K562 (cell line): ENCODE results near the gene FLVCR2. TPM values are rescaled to one million over a fixed set of nuclear protein-coding genes. Genes with fewer than 3 reads are reported as not detected.

Experiments
- ATAC-seq: fragments of 200-7000 bp; cut with Tn5 transposase; 3 replicates; pipeline ENCODE4 v1.9.1; 2020; ENCODE audit warnings: moderate library complexity
- BruUV-seq: library from RNA; stranded (reverse); fragments of 400-500 nt; replicated peaks from 2 replicates; lab custom pipeline; 2021; lab: Mats Ljungman, UMichigan
- CTCF ChIA-PET: fragments of 300-600 bp; formaldehyde crosslinking; extraction: SDS; loops from one replicate; lab custom pipeline; 2021; ENCODE audit warnings: low intra/inter-chr PET ratio; lab: Yijun Ruan, JAX
- POLR2A ChIA-PET: fragments of 300-600, 350-650 bp; sonication (Branson Sonifier 250); formaldehyde crosslinking; extraction: SDS; loops from one replicate; lab custom pipeline; 2021; ENCODE audit warnings: antibody characterized with exemption, inconsistent platforms; lab: Yijun Ruan, JAX
- DNase-seq, 4 experiments: peaks; one replicate each; pipeline versions ENCODE4 v3.0.0 to v3.0.0-alpha.2; 2011 to 2018; ENCODE audit warnings: low spot score in 3 of 4, mixed read lengths in 3 of 4; ENCODE audit errors: extremely low read depth in 1 of 4
- FAIRE-seq: peaks from 2 replicates; lab custom pipeline; 2011; peaks lifted over from hg19 to GRCh38; lab: Jason Lieb, UNC
- H2AFZ ChIP-seq: 2 replicates; pipeline ENCODE4 v1.6.0; 2011; ENCODE audit warnings: low read depth, low read length, control low read depth, inconsistent platforms
- H3K27ac ChIP-seq: fragments of 200-600 bp; 3 replicates; pipeline ENCODE4 v1.8.0; 2011; ENCODE audit warnings: low read depth, mild to moderate bottlenecking, control low read depth, inconsistent platforms, low read length, moderate library complexity, mixed read lengths; ENCODE audit errors: extremely low read depth
- H3K27me3 ChIP-seq, 2 experiments: fragments of 300-600 bp in 1 of 2; 2 replicates in 1 of 2; 3 replicates in 1 of 2; pipeline versions ENCODE4 v1.6.0 to v1.8.0; 2011; ENCODE audit warnings: inconsistent platforms in 2 of 2, low read length in 2 of 2, mild to moderate bottlenecking in 1 of 2, mixed read lengths in 1 of 2, moderate library complexity in 1 of 2; ENCODE audit not compliant: control insufficient read depth in 2 of 2, insufficient read depth in 2 of 2
- H3K36me3 ChIP-seq: fragments of 300-600 bp; 3 replicates; pipeline ENCODE4 v1.8.0; 2011; ENCODE audit warnings: mild to moderate bottlenecking, low read length, inconsistent platforms; ENCODE audit not compliant: control insufficient read depth, insufficient read depth
- H3K4me1 ChIP-seq, 2 experiments: fragments of 200-600 bp in 1 of 2; replicated peaks in 1 of 2; 2 replicates in 1 of 2; 3 replicates in 1 of 2; pipeline versions ENCODE4 v1.5.1 to v1.8.0; 2011; ENCODE audit warnings: inconsistent platforms in 2 of 2, low read length in 2 of 2, mild to moderate bottlenecking in 1 of 2, mixed read lengths in 1 of 2, moderate library complexity in 1 of 2; ENCODE audit not compliant: control insufficient read depth in 2 of 2, insufficient read depth in 2 of 2
- H3K4me2 ChIP-seq: 2 replicates; pipeline ENCODE4 v1.6.1; 2011; ENCODE audit warnings: low read length, control low read depth, inconsistent platforms, mixed read lengths; ENCODE audit not compliant: insufficient read depth
- H3K4me3 ChIP-seq: fragments of 200-600 bp; sonication (generic), shearing (Covaris generic); 2 replicates; pipeline ENCODE4 v1.5.1; 2016; ENCODE audit warnings: control low read depth, inconsistent platforms
- H3K79me2 ChIP-seq: fragments of 200-600 bp; 3 replicates; pipeline ENCODE4 v1.8.0; 2011; ENCODE audit warnings: low read length, inconsistent platforms; ENCODE audit not compliant: control insufficient read depth, insufficient read depth
- H3K9ac ChIP-seq, 2 experiments: 2 replicates each; pipeline versions ENCODE4 v1.6.0 to v1.6.1; 2011; ENCODE audit warnings: low read depth in 2 of 2, low read length in 2 of 2, control low read depth in 1 of 2, inconsistent platforms in 1 of 2, mild to moderate bottlenecking in 1 of 2, mixed read lengths in 1 of 2; ENCODE audit not compliant: insufficient read depth in 1 of 2
- H3K9me1 ChIP-seq: one replicate; pipeline ENCODE4 v1.6.0; 2011; ENCODE audit warnings: inconsistent platforms, mild to moderate bottlenecking, low read length, moderate library complexity; ENCODE audit not compliant: control insufficient read depth, insufficient read depth
- H3K9me3 ChIP-seq: replicated peaks from 2 replicates; pipeline ENCODE4 v1.5.1; 2011; ENCODE audit warnings: low read depth, low read length, inconsistent platforms; ENCODE audit not compliant: control insufficient read depth, insufficient read depth
- H4K20me1 ChIP-seq: replicated peaks from 2 replicates; pipeline ENCODE4 v1.6.1; 2011; ENCODE audit warnings: low read length, inconsistent platforms, mixed read lengths; ENCODE audit not compliant: control insufficient read depth, insufficient read depth
- DDX20 ChIP-seq: fragments of 450-650 bp; IDR thresholded peaks from 2 replicates; pipeline ENCODE4 v1.6.1; 2016; ENCODE audit warnings: missing genetic modification characterization, low read depth, mild to moderate bottlenecking, missing compliant biosample characterization, moderate library complexity
- FOS ChIP-seq: IDR thresholded peaks from 3 replicates; pipeline ENCODE4 v1.6.1; 2011; ENCODE audit not compliant: insufficient read length; ENCODE audit errors: extremely low read depth
- HDAC1 ChIP-seq, 2 experiments: fragments of 450-650 bp; IDR thresholded peaks; 2 replicates each; pipeline ENCODE4 v1.6.1; 2016 to 2017; ENCODE audit warnings: inconsistent platforms in 1 of 2, mild to moderate bottlenecking in 1 of 2, moderate library complexity in 1 of 2
- MECOM ChIP-seq: fragments of 250-450 bp; sonication (Bioruptor Pico); IDR thresholded peaks from 2 replicates; pipeline ENCODE4 v1.8.0; 2022; ENCODE audit warnings: inconsistent platforms
- ZNF146 ChIP-seq: IDR thresholded peaks from one replicate; pipeline ENCODE4 v1.6.1; 2018; ENCODE audit warnings: missing compliant biosample characterization; ENCODE audit not compliant: unreplicated experiment
- WGBS: fragments of 100-300 bp; shearing (Covaris generic); methylation state at CpG from one replicate; pipeline ENCODE4 v1.1.6; 2016; ENCODE audit warnings: low coverage, mixed read lengths; ENCODE audit not compliant: insufficient coverage; ENCODE audit errors: missing lambda C conversion rate; 5-methylcytosine and 5-hydroxymethylcytosine counted together
- in situ Hi-C: fragments of 300-500 bp; cut with MboI; formaldehyde crosslinking; loops from 4 replicates; pipeline ENCODE4 v1.15.0; 2018; ENCODE audit warnings: inconsistent platforms, mixed read lengths
- intact Hi-C: fragments of 100-400 bp; cut with micrococcal nuclease; formaldehyde crosslinking; loops from 2 replicates; pipeline ENCODE4 v1.14.2; 2022
- polyA plus RNA-seq, 8 experiments: library from polyadenylated mRNA; depleted of rRNA in 4 of 8; stranded (reverse) in 5 of 8; unstranded in 3 of 8; fragments of >200 nt; fragmentation: Nextera tagmentation in 2 of 8; fragmentation: Illumina TruSeq in 1 of 8; extraction: Ambion mirVana in 2 of 8; extraction: Trizol in 1 of 8; gene quantifications; 2 replicates each; pipeline versions ENCODE4 v1.2.1 to v1.2.3, GENCODE V29; 2011 to 2014; ENCODE audit warnings: inconsistent platforms in 1 of 8, missing spikeins in 1 of 8
- total RNA-seq, 7 experiments: library from RNA; depleted of rRNA in 6 of 7; stranded (reverse); fragments of >200 nt in 6 of 7; fragmentation: Illumina TruSeq in 2 of 7; extraction: Trizol in 2 of 7; gene quantifications; 2 replicates each; pipeline versions ENCODE4 v1.2.1 to v1.2.3, GENCODE V29; 2011 to 2021; ENCODE audit warnings: low replicate concordance in 1 of 7

The FLVCR2 gene
- total and polyA plus RNA-seq, 9 of the 15 experiments (the other 6 are each of a cell fraction or from before 2014, with no cell fraction given): 1.5 TPM; not detected in 8

- TF ChIP-seq FOS: no peak
- no peak for TF ChIP-seq MECOM
- no peak for TF ChIP-seq HDAC1 (IDR thresholded peaks at IDR 0.05)
- no peak for TF ChIP-seq ZNF146 (CRISPR knock-in tag)
Observed at GRCh38 chr14:75649773-75650172, 71.4 kb downstream of the FLVCR2 start (continued).

- Histone ChIP-seq H3K9me1 (no peaks in the 10 kb centered on the region), H4K20me1 (no peaks in the 10 kb centered on the region), H3K4me1 (peaks cover 0 to 5% of the 10 kb centered on the region in 2 experiments; a peak in 2 of 5 replicates), H3K9me3 (no peaks in the 10 kb centered on the region), H3K4me3 (no peak overlapping the region), H3K79me2 (no peaks in the 10 kb centered on the region), H3K36me3 (peaks cover 45% of the 10 kb centered on the region; the same call in 2 of the 3 replicates), H2AFZ (no peak overlapping the region), H3K4me2 (no peak overlapping the region), H3K27ac (no peak overlapping the region), H3K9ac (no peak overlapping the region), H3K27me3 (no peaks in the 10 kb centered on the region)
- DNase-seq (no peak), ATAC-seq (no peak), FAIRE-seq (no peak)
- POLR2A ChIA-PET: no interaction called here
- BruUV-seq: no TSS peak
- CTCF ChIA-PET: no interaction called here
- WGBS: 96% methylated on average over 3 of the region's 5 CpGs
- in situ Hi-C loops (loop anchor here (5.0 to 25.0 kb wide), 2 partner anchors 73 to 513 kb away; partner anchors contain the start of genes FLVCR2 and NEK9), intact Hi-C loops (loop anchor here (10.0 kb wide), 1 partner anchor 346 kb away; no protein-coding TSS in a partner anchor)
- no peak for TF ChIP-seq DDX20
Observed at GRCh38 chr14:75650253-75651058, 72.0 kb downstream of the FLVCR2 start.
